K562 (cell line): ENCODE results near the gene G6PC2.
"Not testable (repeated sequence)": the region's sequence is repeated elsewhere in the genome, so short reads cannot be mapped to it uniquely, and the experiment has no call there.

Source experiments
- EZH2 ChIP-seq: IDR thresholded peaks from 2 replicates; pipeline ENCODE4 v1.6.1; 2012; ENCODE audit warnings: low read depth, mild to moderate bottlenecking, inconsistent platforms, low read length, borderline replicate concordance
- PBX2 ChIP-seq, 2 experiments: IDR thresholded peaks in 1 of 2; conservative IDR thresholded peaks in 1 of 2; 2 replicates each; pipeline ENCODE4 v1.6.1; 2016; ENCODE audit warnings: low read depth in 2 of 2, mild to moderate bottlenecking in 1 of 2, missing compliant biosample characterization in 1 of 2, missing genetic modification characterization in 1 of 2, moderate library complexity in 1 of 2
- REST ChIP-seq, 2 experiments: fragments of 450-650 bp; formaldehyde crosslinking in 1 of 2; IDR thresholded peaks; 2 replicates each; pipeline versions ENCODE4 v1.4.0 to v1.6.1; 2014 to 2020; ENCODE audit warnings: mild to moderate bottlenecking in 2 of 2, borderline replicate concordance in 1 of 2, low read depth in 1 of 2

- TF ChIP-seq REST (IDR thresholded peaks at IDR 0.05; ENCODE audit: borderline replicate concordance); REST (CRISPR knock-in tag; IDR thresholded peaks at IDR 0.05; ENCODE audit: low read depth); EZH2; PBX2 (CRISPR knock-in tag; IDR thresholded peaks at IDR 0.05; ENCODE audit: low read depth); PBX2 (tag; conservative IDR thresholded peaks at IDR 0.05; ENCODE audit: low read depth): not testable (repeated sequence)
Measured at GRCh38 chr2:168870369-168870768, 30.7 kb upstream of the G6PC2 start.
